Stimulated activated effector memory CD8-positive, alpha-beta T cell treated with anti-CD3 and anti-CD28 coated beads, Interleukin-12 subunit alpha, Interleukin-12 subunit beta, amount 100 ng/mL, for 72 hours (primary cell): ENCODE results near the gene KATNB1.
"Not testable (repeated sequence)": the region's sequence is repeated elsewhere in the genome, so short reads cannot be mapped to it uniquely, and the experiment has no call there.

Experiments used
- ATAC-seq: fragments of 150-1000 bp; cut with Tn5 transposase; 2 replicates; pipeline ENCODE4 v1.10.0; 2021
- DNase-seq, 2 donors: peaks; one replicate each; pipeline ENCODE4 v3.0.0; 2021 to 2022; ENCODE audit warnings: low spot score in 2 of 2
- H3K27ac Mint-ChIP-seq: one replicate; pipeline ENCODE4 v1.8.0; 2022; ENCODE audit warnings: mild to moderate bottlenecking, mixed read lengths
- H3K36me3 Mint-ChIP-seq: one replicate; pipeline ENCODE4 v1.8.0; 2022; ENCODE audit warnings: mild to moderate bottlenecking, mixed read lengths
- H3K4me1 Mint-ChIP-seq: one replicate; pipeline ENCODE4 v1.8.0; 2022; ENCODE audit warnings: mixed read lengths
- H3K4me3 Mint-ChIP-seq: one replicate; pipeline ENCODE4 v1.8.0; 2022; ENCODE audit warnings: mild to moderate bottlenecking, mixed read lengths
- H3K9me3 Mint-ChIP-seq: one replicate; pipeline ENCODE4 v1.8.0; 2022; ENCODE audit warnings: mixed read lengths

Gene KATNB1

DNA sequence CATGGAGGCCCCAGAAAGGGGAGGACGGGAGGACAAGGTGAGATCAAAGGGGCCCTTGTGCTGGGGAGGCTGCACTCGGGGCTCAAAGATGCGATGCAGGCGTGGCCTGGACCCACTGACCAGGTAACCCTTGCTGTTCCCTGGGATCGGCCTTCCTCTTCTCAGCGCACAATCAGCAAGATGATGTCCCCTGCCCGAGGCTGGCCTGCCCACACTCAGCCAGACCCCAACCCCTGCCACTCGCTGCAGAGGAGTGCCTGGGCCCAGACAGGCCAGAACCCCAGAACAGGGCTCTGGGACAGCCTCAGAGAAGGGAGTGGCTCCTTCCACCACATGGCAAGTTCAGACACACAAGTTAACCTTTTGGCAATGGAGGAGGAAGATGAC lies 51.9 kb downstream of the KATNB1 start:
- Mint-ChIP-seq H3K4me3 (no peak overlapping the region), H3K36me3 (no peaks in the 10 kb centered on the region), H3K4me1 (no peaks in the 10 kb centered on the region), H3K9me3 (no peaks in the 10 kb centered on the region), H3K27ac (no peak overlapping the region)
- no peak for DNase-seq
- ATAC-seq: no peak

DNA sequence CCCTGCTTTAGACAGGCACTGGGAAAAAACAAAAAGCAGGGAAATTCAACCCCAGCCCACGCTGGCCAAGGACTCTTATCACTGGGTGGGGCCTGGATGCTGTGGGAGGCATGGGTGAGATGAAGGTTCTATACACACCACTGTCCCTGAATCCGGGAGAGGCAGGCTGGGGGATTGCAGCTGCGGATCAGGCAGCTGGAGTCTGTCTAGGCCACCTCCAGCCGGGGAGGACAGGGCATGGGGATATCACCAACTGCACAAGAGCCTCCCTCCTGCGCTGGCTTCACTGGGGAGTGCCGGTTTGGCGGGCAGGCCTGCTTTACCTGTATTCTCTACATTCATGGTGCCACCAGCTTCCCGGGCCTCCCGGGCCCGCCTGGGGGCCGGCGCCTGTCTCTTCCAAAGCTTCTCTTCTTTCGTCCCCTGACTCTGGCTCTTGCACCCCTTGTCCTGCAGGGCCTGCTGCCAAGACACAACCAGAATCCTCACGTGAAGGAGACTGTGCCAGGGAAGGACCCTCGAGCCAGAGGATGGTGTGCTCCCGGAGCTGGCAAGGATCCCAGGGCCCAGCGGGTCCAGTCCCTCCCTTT lies 52.8 kb downstream of the KATNB1 start:
- DNase-seq (no peak), ATAC-seq (peak; percentile 4)
- H3K4me3 Mint-ChIP-seq: no peak overlapping the region
- no peaks in the 10 kb centered on the region for H3K36me3 Mint-ChIP-seq
- H3K4me1 Mint-ChIP-seq: no peaks in the 10 kb centered on the region
- H3K9me3 Mint-ChIP-seq: no peaks in the 10 kb centered on the region
- H3K27ac Mint-ChIP-seq: no peak overlapping the region

DNA sequence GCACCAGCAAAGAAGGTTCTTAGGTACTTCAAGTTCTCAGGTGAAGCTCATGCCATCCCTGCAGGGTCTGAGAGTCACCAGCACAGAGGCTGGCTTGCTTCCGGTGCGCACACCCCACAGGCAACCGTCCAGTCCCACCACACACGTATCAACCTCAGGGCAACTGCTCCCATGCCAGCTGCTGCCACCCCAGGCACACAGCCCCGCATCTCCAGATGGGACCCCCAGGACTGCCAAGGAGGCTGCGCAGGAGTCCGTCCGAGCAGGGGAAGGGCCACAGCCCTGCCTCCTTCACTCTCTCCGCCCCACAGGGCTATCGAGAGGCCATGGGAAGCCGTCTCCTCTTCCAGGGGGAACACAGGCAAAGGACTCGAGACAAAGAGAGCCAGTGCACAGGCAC lies 53.4 kb downstream of the KATNB1 start:
- ATAC-seq (no peak), DNase-seq (no peak)
- Mint-ChIP-seq H3K27ac (no peak overlapping the region), H3K9me3 (no peaks in the 10 kb centered on the region), H3K4me1 (no peaks in the 10 kb centered on the region), H3K4me3 (no peak overlapping the region), H3K36me3 (no peaks in the 10 kb centered on the region)

DNA sequence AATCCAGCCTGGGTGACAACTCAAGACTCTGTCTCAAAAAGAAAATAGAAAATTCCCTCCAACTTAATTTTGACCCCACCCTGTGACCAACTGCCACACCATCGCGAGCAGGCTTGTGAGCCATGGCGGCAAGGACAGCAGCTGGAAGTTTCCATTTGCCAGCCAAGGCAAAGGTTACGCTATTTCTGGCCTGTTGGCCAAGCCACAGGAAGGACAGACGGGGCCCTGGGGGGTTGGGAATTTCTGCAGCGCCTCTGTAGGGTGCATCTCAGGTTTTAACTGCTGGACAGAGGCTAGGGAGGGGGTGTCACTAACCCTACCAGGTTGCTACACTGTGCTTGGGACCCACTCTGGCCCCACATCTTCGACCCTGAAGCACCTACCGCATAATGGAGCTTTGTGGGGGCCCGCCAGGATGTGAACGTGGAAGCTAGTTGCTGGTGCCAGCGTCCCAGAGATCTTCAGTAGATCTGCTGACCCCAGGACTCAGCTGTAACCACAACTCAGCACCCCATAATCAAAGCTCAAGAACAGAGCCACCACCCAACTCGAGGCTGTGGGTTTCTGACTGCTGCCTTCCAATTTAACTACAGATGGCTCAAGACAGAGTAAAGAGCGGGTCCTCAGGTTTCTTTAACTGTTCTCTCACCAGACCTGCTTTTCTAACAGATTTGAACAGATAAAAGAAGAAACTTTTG lies 55.8 kb downstream of the KATNB1 start:
- Mint-ChIP-seq H3K4me1 (peaks cover 6% of the 10 kb centered on the region), H3K4me3 (no peak overlapping the region), H3K27ac (no peak overlapping the region), H3K36me3 (no peaks in the 10 kb centered on the region), H3K9me3 (no peaks in the 10 kb centered on the region)
- ATAC-seq (no peak), DNase-seq (no peak)

GRCh38 chr16:57791893-57792461 lies 56.4 kb downstream of the KATNB1 start:
- DNase-seq: no peak
- Mint-ChIP-seq H3K27ac (no peak overlapping the region), H3K9me3 (no peaks in the 10 kb centered on the region), H3K4me3 (no peak overlapping the region), H3K4me1 (peaks cover 6% of the 10 kb centered on the region), H3K36me3 (no peaks in the 10 kb centered on the region)
- no peak for ATAC-seq

DNA sequence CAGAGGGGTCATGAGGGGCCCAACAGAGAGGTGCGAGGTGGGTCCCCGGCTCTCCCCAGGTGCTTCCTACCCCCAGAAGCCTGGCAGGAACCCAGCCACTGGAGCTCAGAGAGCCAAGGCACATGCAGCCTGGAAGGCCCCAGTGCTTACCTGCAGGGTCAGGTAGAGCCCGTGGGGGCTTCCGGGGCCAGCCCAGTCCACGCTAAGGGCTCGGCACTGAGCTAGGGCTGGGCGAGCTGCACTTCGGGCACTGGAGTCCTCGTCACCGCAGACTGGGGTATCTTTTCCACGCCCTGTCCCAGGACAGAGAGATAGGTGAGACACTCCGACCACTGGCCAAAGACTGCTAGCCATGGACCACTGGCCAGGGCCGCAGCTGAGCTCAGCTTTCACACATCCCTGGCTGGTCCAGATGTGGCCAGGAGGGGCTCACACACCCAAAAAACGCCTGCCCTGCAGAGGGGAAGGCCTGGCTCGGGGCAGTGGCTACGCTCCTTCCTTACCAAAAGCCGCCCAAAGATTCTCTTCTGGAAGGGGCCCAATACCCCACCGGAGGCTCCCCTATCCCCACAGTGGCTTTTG lies 59.4 kb downstream of the KATNB1 start:
- H3K27ac Mint-ChIP-seq: no peak overlapping the region
- H3K4me1 Mint-ChIP-seq: peaks cover 19% of the 10 kb centered on the region
- no peaks in the 10 kb centered on the region for H3K9me3 Mint-ChIP-seq
- no peak overlapping the region for H3K4me3 Mint-ChIP-seq
- peaks cover 5% of the 10 kb centered on the region for H3K36me3 Mint-ChIP-seq
- no peak for ATAC-seq
- DNase-seq: no peak

- ATAC-seq (peak; percentile 61), DNase-seq (no peak)
- H3K36me3 Mint-ChIP-seq: peaks cover 5% of the 10 kb centered on the region
- H3K4me1 Mint-ChIP-seq: peaks cover 24% of the 10 kb centered on the region
- H3K27ac Mint-ChIP-seq: no peak overlapping the region
- no peaks in the 10 kb centered on the region for H3K9me3 Mint-ChIP-seq
- no peak overlapping the region for H3K4me3 Mint-ChIP-seq
Observed at GRCh38 chr16:57795431-57795878, 59.9 kb downstream of the KATNB1 start.

DNA sequence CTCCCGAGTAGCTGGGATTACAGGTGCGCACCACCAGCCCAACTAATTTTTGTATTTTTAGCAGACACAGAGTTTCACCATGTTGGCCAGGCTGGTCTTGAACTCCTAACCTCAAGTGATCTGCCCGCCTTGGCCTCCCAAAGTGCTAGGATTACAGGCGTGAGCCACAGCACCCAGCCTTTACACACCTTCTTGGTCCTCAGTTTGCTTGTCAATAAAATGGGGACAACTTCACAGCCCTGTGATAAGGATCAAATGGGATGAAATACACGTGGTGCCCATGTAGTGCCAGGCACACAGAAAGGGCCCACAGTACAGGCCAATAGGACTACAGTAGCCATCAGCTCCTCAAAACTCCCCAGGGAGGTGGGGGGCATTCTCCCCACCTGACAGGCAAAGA lies 60.4 kb downstream of the KATNB1 start:
- peaks cover 28% of the 10 kb centered on the region for H3K4me1 Mint-ChIP-seq
- H3K4me3 Mint-ChIP-seq, H3K9me3 Mint-ChIP-seq, ATAC-seq, DNase-seq, H3K36me3 Mint-ChIP-seq, H3K27ac Mint-ChIP-seq: not testable (repeated sequence)

GRCh38 chr16:57797216-57797525 lies 61.6 kb downstream of the KATNB1 start:
- Mint-ChIP-seq H3K9me3 (no peaks in the 10 kb centered on the region), H3K27ac (no peak overlapping the region), H3K36me3 (peaks cover 11% of the 10 kb centered on the region), H3K4me1 (peaks cover 28% of the 10 kb centered on the region), H3K4me3 (no peak overlapping the region)
- ATAC-seq (no peak), DNase-seq (no peak)

- no peak for ATAC-seq
- no peak for DNase-seq
- H3K4me3 Mint-ChIP-seq: no peak overlapping the region
- H3K27ac Mint-ChIP-seq: no peak overlapping the region
- no peaks in the 10 kb centered on the region for H3K9me3 Mint-ChIP-seq
- H3K4me1 Mint-ChIP-seq: peaks cover 32% of the 10 kb centered on the region
- peaks cover 16% of the 10 kb centered on the region for H3K36me3 Mint-ChIP-seq
Observed at GRCh38 chr16:57797526-57798266, 62.1 kb downstream of the KATNB1 start.

GRCh38 chr16:57798267-57798810 lies 62.8 kb downstream of the KATNB1 start:
- Mint-ChIP-seq H3K4me3 (no peak overlapping the region), H3K4me1 (peaks cover 38% of the 10 kb centered on the region), H3K9me3 (no peaks in the 10 kb centered on the region), H3K27ac (peak overlapping the region; percentile 75), H3K36me3 (peaks cover 20% of the 10 kb centered on the region)
- DNase-seq: no peak
- ATAC-seq: no peak

- H3K9me3 Mint-ChIP-seq: no peaks in the 10 kb centered on the region
- H3K36me3 Mint-ChIP-seq: peaks cover 20% of the 10 kb centered on the region
- H3K4me3 Mint-ChIP-seq: peak overlapping the region; percentile 11
- DNase-seq: no peak
- H3K4me1 Mint-ChIP-seq: peaks cover 38% of the 10 kb centered on the region
- ATAC-seq: no peak
- H3K27ac Mint-ChIP-seq: peak overlapping the region; percentile 75
Observed at GRCh38 chr16:57798953-57799599, 63.5 kb downstream of the KATNB1 start.

DNA sequence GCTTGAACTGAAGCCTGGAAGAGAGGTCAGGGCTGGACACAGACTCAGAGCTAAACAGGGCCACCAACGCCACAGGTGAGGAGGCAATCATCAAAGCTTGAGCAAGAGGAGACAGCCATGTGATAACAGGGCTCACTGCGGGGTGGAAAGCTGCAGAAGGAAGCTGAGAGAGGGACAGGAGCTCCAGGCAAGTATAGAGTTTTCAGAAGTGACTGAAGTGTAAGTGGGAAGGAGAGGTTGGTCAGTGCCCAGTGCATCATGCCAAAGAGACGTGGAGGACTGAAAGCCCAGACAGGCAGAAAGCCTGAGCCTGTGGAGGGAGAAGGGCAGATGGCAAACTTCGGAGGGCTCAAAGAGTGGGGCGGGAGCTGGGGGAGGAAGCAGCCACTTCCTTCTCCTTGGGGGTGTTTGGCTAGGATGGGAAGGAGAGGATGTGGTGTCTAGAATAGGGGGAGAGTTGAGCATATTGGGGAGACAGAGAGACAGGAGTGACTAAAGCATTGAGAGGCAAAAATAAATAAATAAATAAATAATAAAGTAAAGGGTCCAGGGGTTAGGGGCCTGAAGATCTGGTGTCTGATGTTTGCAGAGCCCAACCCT lies 64.1 kb downstream of the KATNB1 start:
- Mint-ChIP-seq H3K4me1 (peaks cover 38% of the 10 kb centered on the region), H3K9me3 (no peaks in the 10 kb centered on the region), H3K27ac (peak overlapping the region; percentile 75), H3K36me3 (peaks cover 20% of the 10 kb centered on the region), H3K4me3 (peak overlapping the region; percentile 11)
- ATAC-seq (no peak), DNase-seq (no peak)

DNA sequence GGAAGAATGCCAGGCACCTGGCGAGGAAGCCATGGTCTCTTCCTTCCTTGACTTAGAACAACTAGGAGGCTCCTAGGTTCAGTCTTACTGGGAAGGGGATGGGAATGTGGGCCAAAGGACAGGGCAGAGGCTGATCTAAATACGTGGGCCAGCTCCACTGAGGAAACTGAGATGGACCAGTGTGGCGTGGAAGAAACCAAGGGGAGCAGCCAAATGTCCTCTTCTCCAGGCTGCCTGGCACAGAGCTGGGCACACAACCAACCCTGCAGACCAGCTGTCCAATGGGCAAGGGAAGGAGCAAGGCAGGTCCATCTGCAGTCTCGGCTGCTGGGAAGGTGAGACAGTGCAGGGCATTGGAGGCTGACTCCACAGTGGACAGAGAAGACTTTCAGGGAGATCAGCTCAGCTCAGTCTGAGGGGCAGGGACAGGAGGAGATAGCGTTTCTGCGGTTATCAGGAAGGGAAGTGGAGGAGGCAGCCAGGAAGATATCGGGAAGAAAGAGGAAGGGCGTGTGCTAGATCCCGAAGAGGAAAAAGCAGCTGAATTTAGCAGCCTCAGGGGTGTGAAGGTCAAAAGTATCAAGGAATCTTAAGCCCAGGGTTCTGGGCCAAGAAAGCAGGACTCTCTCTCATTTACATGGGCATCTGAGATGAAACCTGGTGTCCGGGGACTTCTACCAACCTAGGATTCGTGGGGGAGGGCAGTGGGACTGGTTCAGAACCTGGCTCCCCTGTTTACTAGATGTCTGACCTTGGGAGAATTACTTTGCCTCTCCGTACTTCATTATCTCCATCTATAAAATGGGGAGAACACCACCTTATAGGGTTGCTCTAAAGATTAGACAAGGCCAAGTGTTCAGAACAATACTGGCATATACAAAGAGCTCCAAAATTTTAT lies 64.9 kb downstream of the KATNB1 start:
- ATAC-seq (no peak), DNase-seq (no peak)
- Mint-ChIP-seq H3K36me3 (peaks cover 20% of the 10 kb centered on the region), H3K27ac (peak overlapping the region; percentile 47), H3K4me1 (peaks cover 36% of the 10 kb centered on the region), H3K9me3 (no peaks in the 10 kb centered on the region), H3K4me3 (peak overlapping the region; percentile 37)
